ENCODE measurements around the gene MGAT2. TPM values are rescaled to one million over a fixed set of nuclear protein-coding genes. Genes with fewer than 3 reads are reported as not detected.
"Not testable (repeated sequence)": the region's sequence is repeated elsewhere in the genome, so short reads cannot be mapped to it uniquely, and the experiment has no call there.

The MGAT2 gene
- total and polyA plus RNA-seq, 2 donors from 2014 or later: 11.9 to 31.8 TPM

GRCh38 chr14:49617852-49618519, 2.6 kb upstream of the MGAT2 start:
- peaks cover 0 to 9% (median 6%) of the 10 kb centered on the region in 3 donors for H3K4me1 ChIP-seq (ENCODE audit: control insufficient read depth in 2 of 3, insufficient read depth in 2 of 3, low read depth in 1 of 3, low read length in 3 of 3)
- intact Hi-C loops (cut with DNase I): no loop called here
- H3K9ac ChIP-seq (ENCODE audit: low read length in 3 of 3): no peak overlapping the region
- H3K27ac ChIP-seq (ENCODE audit: low read depth in 2 of 2, low read length in 2 of 2): no peak overlapping the region
- TF ChIP-seq CTCF (IDR thresholded peaks at IDR 0.05; ENCODE audit: borderline replicate concordance, extremely low read depth, insufficient read depth): no peak
- FAIRE-seq (no peak), DNase-seq (no peak)
- no peaks in the 10 kb centered on the region for H3K9me3 ChIP-seq (ENCODE audit: control insufficient read depth in 2 of 3, insufficient read depth in 1 of 3, low read length in 3 of 3)
- no peaks in the 10 kb centered on the region for H3K27me3 ChIP-seq (ENCODE audit: control insufficient read depth, insufficient read depth, low read length)
- peaks cover 0 to 5% (median 2%) of the 10 kb centered on the region in 3 donors for H3K36me3 ChIP-seq (ENCODE audit: control insufficient read depth in 2 of 3, insufficient read depth in 3 of 3, low read length in 3 of 3)
- H3K4me3 ChIP-seq (ENCODE audit: low read length in 3 of 3): no peak overlapping the region

GRCh38 chr14:49619273-49619672, 1.3 kb upstream of the MGAT2 start:
- H3K4me1 ChIP-seq (ENCODE audit: control insufficient read depth in 2 of 3, insufficient read depth in 2 of 3, low read depth in 1 of 3, low read length in 3 of 3); H3K36me3 ChIP-seq (ENCODE audit: control insufficient read depth in 2 of 3, insufficient read depth in 3 of 3, low read length in 3 of 3); FAIRE-seq; H3K9me3 ChIP-seq (ENCODE audit: control insufficient read depth in 2 of 3, insufficient read depth in 1 of 3, low read length in 3 of 3); H3K27ac ChIP-seq (ENCODE audit: low read depth in 2 of 2, low read length in 2 of 2); intact Hi-C loops (cut with DNase I); H3K27me3 ChIP-seq (ENCODE audit: control insufficient read depth, insufficient read depth, low read length): not testable (repeated sequence)
- peak in 1 of 5 donors; percentile 46 for DNase-seq
- Histone ChIP-seq H3K9ac (ENCODE audit: low read length in 3 of 3) (peak overlapping the region in 2 of 3 donors; percentile 34 to 98), H3K4me3 (ENCODE audit: low read length in 3 of 3) (peak overlapping the region; percentile 79 to 99 (median 80))

- H3K9me3 ChIP-seq (ENCODE audit: control insufficient read depth in 2 of 3, insufficient read depth in 1 of 3, low read length in 3 of 3): no peaks in the 10 kb centered on the region
- H3K4me1 ChIP-seq (ENCODE audit: control insufficient read depth in 2 of 3, insufficient read depth in 2 of 3, low read depth in 1 of 3, low read length in 3 of 3): peaks cover 0 to 9% (median 6%) of the 10 kb centered on the region in 3 donors
- H3K9ac ChIP-seq (ENCODE audit: low read length in 3 of 3): peak overlapping the region; percentile 34 to 98 (median 67)
- H3K4me3 ChIP-seq (ENCODE audit: low read length in 3 of 3): peak overlapping the region; percentile 79 to 99 (median 80)
- no peak for FAIRE-seq
- peak in 1 of 5 donors; percentile 34 for DNase-seq
- TF ChIP-seq CTCF (IDR thresholded peaks at IDR 0.05; ENCODE audit: borderline replicate concordance, extremely low read depth, insufficient read depth): no peak
- peaks cover 0 to 5% (median 2%) of the 10 kb centered on the region in 3 donors for H3K36me3 ChIP-seq (ENCODE audit: control insufficient read depth in 2 of 3, insufficient read depth in 3 of 3, low read length in 3 of 3)
- intact Hi-C loops (cut with DNase I): no loop called here
- H3K27me3 ChIP-seq (ENCODE audit: control insufficient read depth, insufficient read depth, low read length): no peaks in the 10 kb centered on the region
- H3K27ac ChIP-seq (ENCODE audit: low read depth in 2 of 2, low read length in 2 of 2): peak overlapping the region; percentile 70 to 96
Observed at GRCh38 chr14:49619730-49620129, 869 bp upstream of the MGAT2 start.

- Histone ChIP-seq H3K27me3 (ENCODE audit: control insufficient read depth, insufficient read depth, low read length) (no peaks in the 10 kb centered on the region), H3K4me3 (ENCODE audit: low read length in 3 of 3) (peak overlapping the region; percentile 60 to 99 (median 86)), H3K4me1 (ENCODE audit: control insufficient read depth in 2 of 3, insufficient read depth in 2 of 3, low read depth in 1 of 3, low read length in 3 of 3) (peaks cover 0 to 9% (median 6%) of the 10 kb centered on the region in 3 donors), H3K9me3 (ENCODE audit: control insufficient read depth in 2 of 3, insufficient read depth in 1 of 3, low read length in 3 of 3) (no peaks in the 10 kb centered on the region), H3K9ac (ENCODE audit: low read length in 3 of 3) (peak overlapping the region; percentile 20 to 98 (median 85)), H3K36me3 (ENCODE audit: control insufficient read depth in 2 of 3, insufficient read depth in 3 of 3, low read length in 3 of 3) (peaks cover 2 to 5% (median 3%) of the 10 kb centered on the region in 3 donors), H3K27ac (ENCODE audit: low read depth in 2 of 2, low read length in 2 of 2) (peak overlapping the region; percentile 90 to 96)
- intact Hi-C loops (cut with DNase I): no loop called here
- no peak for TF ChIP-seq CTCF (IDR thresholded peaks at IDR 0.05; ENCODE audit: borderline replicate concordance, extremely low read depth, insufficient read depth)
- DNase-seq: peak; percentile 73 to 92 (median 81)
- FAIRE-seq: no peak
Observed at GRCh38 chr14:49621114-49621881, 699 bp downstream of the MGAT2 start.
